GM13976 (cell line): ENCODE results near the gene TAOK3.

Experiments
- DNase-seq: peaks from one replicate; pipeline ENCODE4 v3.0.0; 2012; ENCODE audit warnings: low spot score
- in situ Hi-C: fragments of 300-500 bp; cut with MboI; formaldehyde crosslinking; loops from one replicate; pipeline ENCODE4 v1.12.0; 2022; ENCODE audit warnings: low sequenced_read_pairs, mixed read lengths, inconsistent platforms; ENCODE audit not compliant: unreplicated experiment
- TF ChIP-seq, protein P1 (sequence below): IDR thresholded peaks from 2 replicates; pipeline ENCODE4 v1.5.1; 2012; ENCODE audit warnings: borderline replicate concordance, mild to moderate bottlenecking; ENCODE audit not compliant: insufficient read depth; ENCODE audit errors: extremely low read depth, missing control alignments, control extremely low read depth

TAOK3 gene

DNA sequence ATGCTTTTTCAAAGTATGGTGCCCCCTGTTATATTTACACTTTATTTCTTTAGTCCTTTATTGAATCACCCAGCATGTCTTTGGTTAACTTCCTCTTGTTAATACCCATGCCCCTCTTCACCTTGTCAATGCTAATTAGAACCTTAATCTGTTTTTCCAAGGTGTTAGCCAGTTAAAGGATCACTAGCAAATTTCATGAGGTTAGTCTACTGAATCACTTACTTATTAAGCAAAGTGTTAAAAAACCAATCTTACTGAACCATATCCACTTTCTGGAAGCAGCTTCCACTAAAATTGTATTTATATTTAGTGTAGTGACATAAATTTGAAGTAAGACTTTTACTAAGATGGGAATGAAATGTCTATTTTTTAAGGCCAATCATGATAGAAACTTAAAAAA, 27.9 kb downstream of the TAOK3 start:
- TF ChIP-seq, protein P1, sequence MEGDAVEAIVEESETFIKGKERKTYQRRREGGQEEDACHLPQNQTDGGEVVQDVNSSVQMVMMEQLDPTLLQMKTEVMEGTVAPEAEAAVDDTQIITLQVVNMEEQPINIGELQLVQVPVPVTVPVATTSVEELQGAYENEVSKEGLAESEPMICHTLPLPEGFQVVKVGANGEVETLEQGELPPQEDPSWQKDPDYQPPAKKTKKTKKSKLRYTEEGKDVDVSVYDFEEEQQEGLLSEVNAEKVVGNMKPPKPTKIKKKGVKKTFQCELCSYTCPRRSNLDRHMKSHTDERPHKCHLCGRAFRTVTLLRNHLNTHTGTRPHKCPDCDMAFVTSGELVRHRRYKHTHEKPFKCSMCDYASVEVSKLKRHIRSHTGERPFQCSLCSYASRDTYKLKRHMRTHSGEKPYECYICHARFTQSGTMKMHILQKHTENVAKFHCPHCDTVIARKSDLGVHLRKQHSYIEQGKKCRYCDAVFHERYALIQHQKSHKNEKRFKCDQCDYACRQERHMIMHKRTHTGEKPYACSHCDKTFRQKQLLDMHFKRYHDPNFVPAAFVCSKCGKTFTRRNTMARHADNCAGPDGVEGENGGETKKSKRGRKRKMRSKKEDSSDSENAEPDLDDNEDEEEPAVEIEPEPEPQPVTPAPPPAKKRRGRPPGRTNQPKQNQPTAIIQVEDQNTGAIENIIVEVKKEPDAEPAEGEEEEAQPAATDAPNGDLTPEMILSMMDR: no peak
- in situ Hi-C loops: no loop called here
- DNase-seq: no peak

DNA sequence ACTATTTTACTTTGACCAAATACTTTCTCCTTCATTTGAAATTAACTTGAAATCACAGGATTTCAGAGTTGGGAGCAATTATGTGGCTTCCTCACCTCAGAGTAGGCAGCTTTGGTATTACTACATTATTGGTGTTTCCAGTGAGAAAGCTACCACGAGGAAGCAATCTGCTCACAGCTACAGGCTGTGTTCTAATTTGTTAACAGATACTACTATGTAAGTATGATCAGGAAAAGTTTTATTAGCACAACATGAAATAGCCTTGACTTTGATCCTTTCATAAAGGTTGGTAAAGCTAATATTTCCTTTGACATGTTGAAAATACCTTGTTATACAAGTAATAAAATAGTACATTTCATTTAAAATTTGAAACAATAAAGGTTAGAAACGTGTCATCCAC, 30.6 kb downstream of the TAOK3 start:
- in situ Hi-C loops: no loop called here
- DNase-seq: no peak
- TF ChIP-seq, protein P1: no peak

DNA sequence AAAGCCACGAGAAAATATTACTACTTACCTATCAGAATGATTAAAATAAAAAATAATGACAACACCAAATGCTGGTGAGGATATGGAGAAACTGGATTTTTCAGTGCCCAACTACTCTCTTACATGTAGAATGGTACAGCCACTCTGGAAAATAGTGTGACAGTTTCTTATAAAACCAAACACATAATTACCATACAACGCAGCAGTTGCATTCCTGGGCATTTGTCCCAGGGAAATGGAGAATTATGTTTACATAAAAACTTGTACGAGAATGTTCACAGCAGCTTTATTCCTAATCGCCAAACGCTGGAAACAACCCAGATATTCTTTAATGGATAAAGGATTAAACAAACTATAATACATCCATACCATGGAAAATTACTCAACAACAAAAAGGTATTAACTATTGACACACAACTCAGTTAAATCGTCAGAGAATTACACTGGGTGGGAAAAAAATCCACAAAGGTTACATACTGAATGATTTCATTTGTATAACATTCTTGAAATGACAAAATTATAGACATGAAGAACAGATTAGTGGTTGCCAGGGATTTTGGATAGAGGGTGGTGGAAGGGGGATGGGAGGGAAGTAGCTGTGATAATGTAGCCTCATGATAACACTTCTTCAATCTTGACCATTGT, 35.4 kb downstream of the TAOK3 start:
- in situ Hi-C loops: no loop called here
- TF ChIP-seq, protein P1: no peak
- DNase-seq: no peak

DNA sequence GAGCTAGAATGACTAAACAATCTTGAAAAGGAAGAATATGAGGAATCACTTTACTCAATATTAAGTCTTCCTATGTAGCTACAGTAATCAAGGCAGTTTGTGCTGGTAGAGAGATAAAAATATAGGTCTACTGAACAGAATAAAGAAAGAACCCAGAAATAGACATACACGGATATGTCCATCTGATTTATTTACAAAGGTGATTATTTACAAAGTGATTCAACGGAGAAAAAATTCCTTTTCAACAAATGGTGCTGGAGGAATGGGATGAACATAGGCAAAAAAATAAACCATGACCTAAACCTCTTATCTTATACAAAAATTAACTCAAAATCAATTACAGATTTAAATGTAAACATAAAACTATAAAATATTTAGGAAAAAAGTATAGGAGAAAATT, 36.6 kb downstream of the TAOK3 start:
- DNase-seq: no peak
- in situ Hi-C loops: no loop called here
- TF ChIP-seq, protein P1: no peak

DNA sequence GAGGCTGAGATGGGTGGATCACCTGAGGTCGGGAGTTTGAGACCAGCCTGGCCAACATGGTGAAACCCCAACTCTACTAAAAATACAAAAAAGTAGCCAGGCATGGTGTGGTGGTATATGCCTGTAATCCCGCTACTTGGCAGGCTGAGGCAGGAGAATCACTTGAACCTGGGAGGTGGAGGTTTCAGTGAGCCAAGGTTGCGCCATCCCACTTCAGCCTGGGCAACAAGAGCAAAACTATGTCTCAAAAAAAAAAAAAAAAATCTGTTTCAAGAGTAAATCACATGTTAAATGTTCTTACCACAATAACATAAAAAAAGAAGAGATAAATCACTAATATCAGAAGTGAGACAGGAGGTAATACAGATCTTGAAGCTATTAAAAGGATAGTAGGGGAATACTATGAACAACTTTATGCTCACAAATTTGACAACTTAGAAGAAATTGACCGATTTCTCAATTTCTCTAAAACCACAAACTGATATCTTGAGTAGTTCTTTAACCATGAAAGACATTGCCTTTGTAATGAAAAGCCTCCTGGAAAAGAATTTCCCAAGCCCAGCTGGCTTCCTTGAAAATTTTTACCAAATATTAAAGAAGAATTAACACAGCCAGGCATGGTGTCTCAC, 37.7 kb downstream of the TAOK3 start:
- in situ Hi-C loops: no loop called here
- TF ChIP-seq, protein P1: no peak
- DNase-seq: no peak

DNA sequence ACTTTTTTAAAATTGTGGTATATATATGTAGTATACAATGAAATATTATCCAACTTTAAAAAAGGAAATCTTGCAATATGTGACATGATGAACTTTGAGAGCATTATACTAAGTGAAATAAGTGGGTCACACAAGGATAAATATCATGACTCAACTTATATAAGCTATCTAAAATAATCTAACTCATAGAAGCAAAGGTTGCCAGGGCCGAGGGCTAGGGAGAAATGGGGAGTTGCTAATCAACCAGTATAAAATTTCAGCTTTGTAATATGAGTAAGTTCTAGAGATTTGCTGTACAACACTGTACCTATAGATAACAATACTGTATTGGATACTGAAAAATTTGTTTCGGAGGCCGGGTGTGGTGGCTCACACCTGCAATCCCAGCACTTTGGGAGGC, 38.5 kb downstream of the TAOK3 start:
- in situ Hi-C loops: no loop called here
- TF ChIP-seq, protein P1: no peak
- no peak for DNase-seq
